HG03060 (cell line): Measurements from ENCODE around the gene ADCK2.
A peak's percentile ranks its signal among the peaks of the same experiment; 100 is the strongest.
"Not testable (repeated sequence)": the region's sequence is repeated elsewhere in the genome, so short reads cannot be mapped to it uniquely, and the experiment has no call there.

Experiments used
- ATAC-seq: cut with Tn5 transposase; IDR thresholded peaks from one replicate; pipeline ENCODE4 v1.9.1; 2021; ENCODE audit warnings: low read depth, moderate number of reproducible peaks; ENCODE audit not compliant: unreplicated experiment

ADCK2 gene

DNA sequence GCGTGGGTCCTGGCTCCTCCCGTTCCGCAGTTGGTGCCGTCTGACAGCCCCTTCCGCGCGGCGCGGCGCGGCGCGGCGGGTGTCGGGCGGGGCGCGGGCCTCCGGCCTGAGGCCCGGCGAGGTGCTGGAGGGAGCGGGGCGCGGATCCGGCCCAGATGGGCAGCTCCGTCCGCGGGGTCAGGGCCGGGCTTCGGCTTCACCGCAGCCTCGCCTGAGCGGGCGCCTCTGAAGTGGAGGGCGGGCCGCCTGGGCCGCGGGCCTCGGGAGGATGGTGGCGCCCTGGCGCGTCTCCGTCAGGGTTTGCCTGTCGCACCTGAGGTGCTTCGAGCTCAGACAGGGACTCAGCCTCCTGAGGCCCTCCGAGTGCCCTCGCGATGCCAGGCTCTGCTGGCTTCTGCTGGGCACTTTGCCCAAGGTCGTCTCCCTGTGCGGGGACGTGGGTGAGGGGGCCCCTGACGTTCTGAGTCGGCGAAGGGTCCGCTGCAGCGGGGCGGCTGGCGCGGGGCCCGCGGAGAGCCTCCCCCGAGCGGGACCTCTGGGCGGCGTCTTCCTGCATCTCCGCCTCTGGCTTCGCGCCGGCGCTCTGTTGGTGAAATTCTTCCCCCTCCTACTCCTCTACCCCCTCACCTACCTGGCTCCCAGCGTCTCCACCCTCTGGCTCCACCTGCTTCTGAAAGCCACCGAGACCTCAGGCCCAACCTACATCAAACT lies 473 bp downstream of the ADCK2 start:
- ATAC-seq = no peak

DNA sequence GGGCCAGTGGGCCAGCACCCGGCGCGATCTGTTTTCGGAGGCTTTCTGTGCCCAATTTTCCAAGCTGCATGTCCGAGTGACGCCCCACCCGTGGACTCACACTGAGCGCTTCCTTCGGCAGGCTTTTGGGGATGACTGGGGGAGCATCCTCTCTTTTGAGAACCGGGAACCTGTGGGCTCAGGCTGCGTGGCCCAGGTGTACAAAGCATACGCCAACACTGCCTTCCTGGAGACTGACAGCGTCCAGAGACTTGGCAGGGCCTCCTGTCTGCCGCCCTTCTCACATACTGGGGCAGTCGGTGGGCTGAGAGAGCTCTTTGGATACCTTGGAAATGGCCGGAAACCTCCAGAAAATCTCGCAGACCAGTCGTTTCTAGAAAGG lies 1.0 kb downstream of the ADCK2 start:
- no peak for ATAC-seq

DNA sequence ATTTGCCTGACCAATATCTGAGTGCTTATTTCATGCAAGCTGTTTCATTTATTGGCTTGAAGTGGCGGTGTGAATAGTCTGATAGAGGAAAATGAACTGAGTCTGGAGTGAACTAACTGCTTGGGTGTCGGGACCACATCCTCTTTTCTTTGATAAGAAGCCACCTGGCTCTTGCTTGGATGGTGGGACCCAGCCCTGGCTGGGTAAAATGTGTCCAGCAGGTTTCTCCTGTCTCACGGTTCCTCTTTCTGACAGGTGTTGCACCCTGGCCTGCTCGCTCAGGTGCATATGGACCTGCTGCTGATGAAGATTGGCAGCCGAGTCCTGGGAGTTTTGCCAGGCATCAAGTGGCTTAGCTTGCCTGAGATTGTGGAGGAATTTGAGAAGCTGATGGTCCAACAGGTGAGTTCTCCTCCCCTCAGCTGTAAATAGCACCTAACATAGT lies 1.6 kb downstream of the ADCK2 start:
- no peak for ATAC-seq

DNA sequence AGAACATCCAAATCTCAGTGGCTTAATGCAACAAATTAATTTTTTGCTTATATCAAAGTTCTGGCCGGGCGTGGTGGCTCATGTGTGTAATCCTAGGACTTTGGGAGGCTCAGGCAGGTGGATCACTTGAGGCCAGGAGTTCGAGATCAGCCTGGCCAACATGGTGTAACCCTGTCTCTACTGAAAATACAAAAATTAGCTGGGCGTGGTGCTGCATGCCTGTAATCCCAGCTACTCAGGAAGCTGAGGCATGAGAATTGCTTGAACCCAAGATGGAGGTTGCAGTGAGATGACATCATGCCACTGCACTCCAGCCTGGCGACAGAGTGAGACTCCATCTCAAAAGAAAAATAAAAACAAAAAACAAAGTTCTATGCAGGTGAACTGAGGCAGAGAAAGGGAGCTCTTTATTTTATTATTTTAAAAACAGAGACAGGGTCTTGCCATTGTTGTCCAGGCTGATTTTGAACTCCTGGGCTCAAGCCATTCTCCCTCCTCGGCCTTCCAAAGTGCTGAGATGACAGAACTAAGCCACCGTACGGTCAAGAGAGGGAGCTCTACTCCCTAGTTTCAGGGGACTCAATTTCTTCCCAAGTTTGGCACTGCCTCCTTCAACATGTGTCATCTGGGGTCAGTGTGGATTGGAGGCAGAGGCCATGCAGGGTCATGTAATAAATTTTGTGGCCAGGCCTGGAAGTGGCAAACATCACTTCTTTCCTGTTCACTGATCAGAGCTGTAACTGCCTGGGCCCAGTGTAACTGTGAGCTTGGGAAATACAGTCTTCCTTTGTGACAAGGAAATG lies 2.4 kb downstream of the ADCK2 start:
- no peak for ATAC-seq

DNA sequence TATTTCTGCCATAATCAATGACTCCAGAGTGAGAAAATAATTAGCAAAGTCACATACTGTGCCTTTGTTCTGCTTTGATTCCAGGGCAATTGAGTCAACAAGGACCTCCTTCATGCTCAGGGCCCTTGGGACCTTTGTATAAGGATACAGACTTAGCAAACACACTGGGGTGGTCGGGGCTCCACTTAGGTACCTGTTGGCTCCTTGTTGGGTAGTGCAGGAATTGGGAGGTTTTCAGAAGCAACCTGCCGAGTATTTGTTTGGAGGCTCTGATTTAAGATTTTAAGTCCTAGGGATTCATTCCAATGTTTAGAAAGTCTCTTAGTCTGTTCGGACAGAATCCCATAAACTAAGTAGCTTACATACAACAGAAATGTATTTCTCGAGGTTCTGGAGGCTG lies 3.0 kb downstream of the ADCK2 start:
- no peak for ATAC-seq

DNA sequence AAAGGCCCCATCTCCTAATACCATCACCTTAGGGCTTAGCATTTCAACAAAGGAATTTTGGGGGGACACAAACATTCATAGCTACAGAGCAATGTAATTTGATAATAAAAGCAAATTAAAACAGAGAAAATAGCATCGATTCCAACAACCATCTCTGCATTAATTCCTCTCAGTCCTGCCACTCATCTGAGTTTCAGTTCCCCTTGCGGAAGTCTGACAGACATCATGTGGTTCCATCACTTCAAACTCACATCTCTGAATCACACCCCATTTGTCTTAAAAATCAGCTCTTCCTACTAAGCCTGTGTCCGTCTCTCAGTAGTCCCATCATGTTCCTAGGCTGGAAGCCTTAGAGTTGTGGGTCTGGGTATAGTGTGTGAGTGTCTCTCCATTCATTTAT lies 3.6 kb downstream of the ADCK2 start:
- peak; percentile 57 for ATAC-seq

DNA sequence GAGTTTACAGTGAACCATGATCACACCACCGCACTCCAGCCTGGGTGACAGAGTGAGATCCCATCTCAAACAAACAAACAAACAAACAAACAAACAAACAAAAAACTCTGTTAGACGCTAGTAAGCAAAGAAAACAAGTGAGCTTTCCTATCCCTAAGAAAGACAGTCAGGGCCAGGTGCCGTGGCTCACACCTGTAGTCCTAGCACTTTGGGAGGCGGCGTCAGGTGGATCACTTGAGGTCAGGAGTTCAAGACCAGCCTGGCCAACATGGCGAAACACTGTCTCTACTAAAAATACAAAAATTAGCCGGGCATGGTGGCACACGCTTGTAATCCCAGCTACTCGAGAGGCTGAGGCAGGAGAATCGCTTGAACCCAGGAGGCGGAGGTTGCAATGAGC lies 4.2 kb downstream of the ADCK2 start:
- ATAC-seq = not testable (repeated sequence)

DNA sequence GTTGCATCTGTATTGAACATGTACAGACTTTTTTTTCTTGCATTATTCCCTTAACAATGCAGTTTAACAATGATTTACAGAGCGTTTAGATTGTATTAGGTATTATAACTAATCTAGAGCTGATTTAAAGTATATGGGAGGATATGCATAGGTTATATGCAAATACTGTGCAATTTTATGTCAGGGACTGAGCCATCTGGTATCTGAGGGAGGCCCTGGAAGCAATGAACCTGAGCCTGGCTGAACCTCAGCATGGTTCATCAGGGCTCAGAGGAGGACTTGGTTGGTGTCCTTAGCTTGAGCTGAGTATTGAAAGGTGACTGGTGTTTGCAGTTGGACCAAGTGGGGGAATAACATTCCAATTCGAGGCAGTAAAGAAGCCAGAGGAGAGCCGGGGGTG lies 4.8 kb downstream of the ADCK2 start:
- no peak for ATAC-seq

DNA sequence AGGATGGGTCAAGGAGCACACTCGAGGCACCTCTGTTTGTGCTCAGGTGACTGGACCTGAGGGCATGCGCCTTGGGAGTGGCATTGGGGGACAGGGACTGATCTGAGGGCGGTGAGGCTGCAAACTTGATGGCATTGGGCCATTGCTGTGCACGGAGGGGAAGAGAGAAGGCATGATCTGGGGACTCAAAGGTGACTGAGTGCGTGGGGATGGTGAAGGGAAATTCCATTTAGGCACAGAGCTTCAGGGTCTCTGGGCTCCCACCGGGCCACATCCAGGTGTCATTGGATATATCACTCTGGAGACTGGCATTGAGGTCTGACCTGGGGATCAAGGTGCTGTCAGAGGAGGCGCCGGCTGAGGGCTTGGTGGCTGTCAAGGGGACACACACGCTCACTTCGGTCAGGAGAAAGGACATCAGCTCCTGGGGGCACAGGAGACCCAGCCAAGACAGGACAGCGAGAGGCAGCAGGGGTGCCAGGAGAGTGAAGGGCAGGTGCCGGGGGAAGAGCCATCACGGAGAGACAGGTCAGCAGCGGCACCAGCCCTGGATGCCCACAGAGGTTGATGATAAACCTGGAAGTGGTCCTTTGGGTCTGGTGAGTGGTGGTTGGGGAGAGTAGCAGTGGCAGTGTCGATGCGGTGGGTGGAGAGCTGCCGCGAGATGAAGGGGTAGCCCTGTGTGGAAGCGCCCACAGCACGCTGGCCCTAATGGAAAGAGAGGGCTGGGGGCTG lies 5.5 kb downstream of the ADCK2 start:
- no peak for ATAC-seq

DNA sequence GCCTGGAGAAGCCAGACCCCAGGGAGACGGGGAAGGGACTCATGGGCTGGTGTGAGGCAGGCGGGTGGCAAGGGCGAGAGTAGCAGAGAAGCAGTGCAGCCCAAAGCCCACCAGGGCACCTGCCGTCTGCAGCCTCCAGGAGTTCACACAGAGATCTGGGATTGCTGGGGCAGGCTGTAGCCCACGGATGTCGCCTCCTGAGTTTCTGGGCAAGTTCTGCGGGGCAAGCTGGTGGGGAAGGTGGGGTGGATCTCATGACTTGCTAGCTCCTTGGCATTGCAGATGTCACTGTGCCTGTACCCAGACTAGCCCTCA lies 6.0 kb downstream of the ADCK2 start:
- no peak for ATAC-seq

DNA sequence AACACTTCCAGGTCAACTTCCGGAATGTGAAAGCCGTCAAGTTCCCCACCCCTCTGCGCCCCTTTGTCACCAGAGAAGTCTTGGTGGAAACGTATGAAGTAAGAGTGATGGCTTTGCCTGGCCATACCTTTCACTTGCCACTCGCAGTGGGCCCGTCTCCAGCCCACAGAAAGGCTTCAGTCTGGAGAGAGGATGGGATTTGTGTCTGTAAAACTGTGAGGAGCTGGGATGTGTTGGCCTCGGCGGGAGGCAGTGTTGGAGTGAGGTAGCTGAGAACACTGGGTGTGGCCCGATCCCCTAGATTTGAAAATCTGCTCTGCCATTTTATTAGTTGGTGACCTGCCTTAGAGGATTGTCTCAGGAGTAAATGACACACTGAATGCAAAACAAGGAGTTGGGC lies 6.4 kb downstream of the ADCK2 start:
- no peak for ATAC-seq

DNA sequence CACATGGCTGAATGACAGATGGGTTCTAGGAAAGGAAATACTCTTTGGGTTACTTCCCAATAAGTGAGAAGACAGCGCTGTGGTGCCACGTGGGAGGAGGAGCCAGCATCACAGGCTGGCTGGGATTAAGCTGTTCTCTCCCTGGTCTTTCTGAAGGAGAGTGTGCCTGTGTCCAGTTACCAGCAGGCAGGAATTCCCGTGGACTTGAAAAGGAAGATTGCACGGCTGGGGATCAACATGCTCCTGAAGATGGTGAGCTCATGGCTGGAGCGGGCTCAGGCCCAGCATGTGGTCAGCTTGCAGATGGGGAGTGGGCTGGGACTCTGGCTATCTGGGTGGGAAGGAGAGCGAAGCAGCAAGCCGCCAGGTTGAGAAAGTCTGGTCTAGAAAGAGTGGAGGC lies 8.1 kb downstream of the ADCK2 start:
- ATAC-seq = no peak

DNA sequence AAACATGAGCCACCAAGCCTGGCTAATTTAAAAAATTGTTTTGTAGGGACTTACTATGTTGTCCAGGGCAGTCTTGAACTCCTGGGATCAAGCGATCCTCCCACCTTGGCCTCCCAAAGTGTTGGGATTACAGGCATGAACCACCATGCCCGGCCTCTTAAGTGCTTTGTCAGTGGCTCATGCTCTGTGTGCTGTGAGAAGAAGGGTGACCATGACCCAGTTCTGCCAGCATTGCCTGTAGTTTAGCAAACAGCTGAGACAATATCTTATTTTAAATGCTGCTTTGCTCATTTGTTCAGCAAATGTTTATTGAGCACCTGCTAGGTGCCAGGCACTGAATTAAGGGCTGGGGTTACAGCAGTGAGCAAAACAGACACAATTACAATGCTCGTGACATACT lies 9.0 kb downstream of the ADCK2 start:
- no peak for ATAC-seq

DNA sequence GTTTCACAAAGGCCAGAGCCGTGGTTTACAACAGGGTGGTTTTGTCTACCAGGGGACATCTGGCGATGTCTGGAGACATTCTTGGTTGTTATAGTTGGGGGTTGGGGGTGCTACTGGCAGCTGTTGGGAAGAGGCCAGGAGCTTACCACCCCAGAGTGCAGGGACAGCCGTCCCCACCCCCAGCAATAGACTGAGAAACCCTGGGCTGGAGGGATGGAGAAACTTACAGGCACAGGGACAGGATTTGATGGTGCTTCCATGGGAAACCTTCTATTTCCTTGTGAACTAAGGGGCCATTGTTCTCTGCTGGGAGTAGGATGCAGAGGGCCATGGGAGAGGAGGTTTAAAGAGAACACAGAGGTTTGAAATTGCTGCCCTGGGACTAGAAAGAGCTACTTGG lies 10.9 kb downstream of the ADCK2 start:
- ATAC-seq = no peak

DNA sequence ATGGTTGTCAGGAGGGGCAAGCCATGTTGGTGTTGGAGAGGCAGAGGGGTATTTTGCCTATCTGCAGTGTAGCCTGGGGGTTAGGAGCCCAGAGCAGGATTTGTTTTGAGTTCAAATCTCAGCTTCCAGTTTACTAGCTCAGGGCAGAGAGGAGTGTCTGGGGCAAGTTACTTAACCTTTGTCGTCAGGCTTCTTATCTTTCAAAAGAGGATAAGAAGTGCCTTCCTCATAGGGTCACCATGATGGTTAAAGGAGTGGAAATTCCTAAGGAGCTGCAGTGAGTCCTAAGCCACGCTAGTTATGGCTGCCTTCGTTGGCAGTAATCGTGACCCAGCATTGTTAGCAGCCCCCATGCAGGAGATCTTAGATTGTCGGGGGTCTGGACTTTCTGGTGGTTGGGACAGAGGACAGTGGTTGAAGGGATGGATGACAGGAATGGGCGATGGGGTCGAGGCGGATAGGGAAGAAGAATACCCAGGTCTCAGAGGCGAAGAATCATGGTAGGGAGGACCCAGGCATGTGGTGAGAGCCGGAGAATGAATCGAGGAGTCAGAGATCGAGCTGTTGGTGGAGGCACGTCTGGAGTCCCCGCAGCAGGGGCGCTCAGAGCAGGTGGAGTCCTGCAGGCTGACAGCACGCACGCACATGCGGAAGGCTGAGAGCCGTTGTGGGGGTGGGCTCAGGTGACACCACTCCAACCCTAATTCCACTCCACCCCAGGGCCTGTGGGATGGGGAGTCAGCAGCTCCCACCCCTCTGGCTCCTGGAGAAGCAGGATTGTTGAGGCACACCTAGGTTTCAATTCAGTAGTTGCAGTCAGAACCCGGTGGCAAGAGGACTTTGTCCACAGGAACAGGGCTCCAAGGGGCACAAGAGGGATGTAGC lies 11.6 kb downstream of the ADCK2 start:
- no peak for ATAC-seq

DNA sequence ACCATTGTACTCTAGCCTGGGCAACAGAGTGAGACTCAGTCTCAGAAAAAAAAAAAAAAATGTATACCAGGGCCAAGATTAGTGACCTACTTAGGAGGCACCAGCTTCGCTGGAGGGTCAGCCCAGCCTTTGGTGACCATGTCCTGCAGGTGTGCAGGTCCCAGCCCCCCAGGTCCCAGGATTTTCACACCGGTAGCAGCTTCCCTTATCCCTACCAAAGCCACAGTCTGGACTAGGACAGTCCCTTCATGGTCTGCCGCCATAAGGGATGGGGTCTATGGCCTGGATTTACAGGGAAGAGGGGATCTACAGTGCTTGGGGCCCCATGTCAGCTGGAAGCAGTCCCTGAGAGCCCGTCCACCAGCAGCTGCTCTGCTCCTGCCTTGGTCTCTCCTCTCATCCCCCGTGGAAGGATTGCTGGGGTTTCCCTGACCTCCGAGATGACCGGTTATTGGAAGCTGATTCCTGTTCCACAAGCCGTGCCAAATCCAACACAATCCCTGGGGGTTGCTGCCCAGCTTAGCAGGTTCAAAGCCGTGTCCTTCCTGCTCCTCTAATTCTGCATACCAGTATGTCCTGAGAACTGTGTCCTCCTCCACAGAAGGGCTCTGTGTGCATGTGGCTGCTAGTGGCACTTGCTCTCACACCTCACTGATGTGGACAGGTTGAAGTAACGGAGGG lies 12.8 kb downstream of the ADCK2 start:
- no peak for ATAC-seq

DNA sequence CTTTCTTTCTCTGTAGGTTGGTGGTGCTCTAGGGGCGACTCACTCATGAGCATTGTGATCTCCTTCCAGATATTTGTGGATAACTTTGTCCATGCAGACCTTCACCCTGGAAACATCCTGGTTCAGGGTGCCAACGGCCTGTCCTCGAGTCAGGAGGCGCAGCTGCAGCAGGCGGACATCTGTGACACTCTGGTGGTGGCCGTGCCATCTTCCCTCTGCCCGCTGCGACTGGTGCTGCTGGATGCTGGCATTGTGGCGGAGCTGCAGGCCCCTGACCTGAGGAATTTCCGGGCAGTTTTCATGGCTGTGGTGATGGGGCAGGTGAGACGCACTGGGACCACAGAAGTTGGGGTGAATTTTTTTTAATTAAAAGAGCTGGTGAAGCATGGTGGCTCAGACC lies 14.2 kb downstream of the ADCK2 start:
- no peak for ATAC-seq

DNA sequence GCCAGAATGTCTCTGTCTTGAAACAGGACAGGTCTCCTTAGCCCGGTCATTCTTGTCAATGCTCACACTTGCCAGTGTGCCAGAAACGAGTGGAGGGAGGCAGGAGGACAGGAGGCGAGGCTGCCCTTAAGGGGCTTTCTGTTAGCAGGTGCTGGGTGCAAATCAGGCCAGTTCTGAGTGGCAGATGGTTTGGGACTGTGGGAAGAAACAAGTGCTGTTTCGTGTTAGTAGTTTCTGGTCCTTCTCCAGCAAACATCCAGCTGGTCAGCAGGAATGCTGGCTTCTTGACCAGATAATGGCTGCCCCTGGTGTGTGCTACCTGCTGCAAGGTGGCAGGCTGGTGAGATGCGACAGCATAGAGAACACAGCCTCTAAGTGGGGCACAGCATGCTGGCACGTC lies 15.6 kb downstream of the ADCK2 start:
- no peak for ATAC-seq

DNA sequence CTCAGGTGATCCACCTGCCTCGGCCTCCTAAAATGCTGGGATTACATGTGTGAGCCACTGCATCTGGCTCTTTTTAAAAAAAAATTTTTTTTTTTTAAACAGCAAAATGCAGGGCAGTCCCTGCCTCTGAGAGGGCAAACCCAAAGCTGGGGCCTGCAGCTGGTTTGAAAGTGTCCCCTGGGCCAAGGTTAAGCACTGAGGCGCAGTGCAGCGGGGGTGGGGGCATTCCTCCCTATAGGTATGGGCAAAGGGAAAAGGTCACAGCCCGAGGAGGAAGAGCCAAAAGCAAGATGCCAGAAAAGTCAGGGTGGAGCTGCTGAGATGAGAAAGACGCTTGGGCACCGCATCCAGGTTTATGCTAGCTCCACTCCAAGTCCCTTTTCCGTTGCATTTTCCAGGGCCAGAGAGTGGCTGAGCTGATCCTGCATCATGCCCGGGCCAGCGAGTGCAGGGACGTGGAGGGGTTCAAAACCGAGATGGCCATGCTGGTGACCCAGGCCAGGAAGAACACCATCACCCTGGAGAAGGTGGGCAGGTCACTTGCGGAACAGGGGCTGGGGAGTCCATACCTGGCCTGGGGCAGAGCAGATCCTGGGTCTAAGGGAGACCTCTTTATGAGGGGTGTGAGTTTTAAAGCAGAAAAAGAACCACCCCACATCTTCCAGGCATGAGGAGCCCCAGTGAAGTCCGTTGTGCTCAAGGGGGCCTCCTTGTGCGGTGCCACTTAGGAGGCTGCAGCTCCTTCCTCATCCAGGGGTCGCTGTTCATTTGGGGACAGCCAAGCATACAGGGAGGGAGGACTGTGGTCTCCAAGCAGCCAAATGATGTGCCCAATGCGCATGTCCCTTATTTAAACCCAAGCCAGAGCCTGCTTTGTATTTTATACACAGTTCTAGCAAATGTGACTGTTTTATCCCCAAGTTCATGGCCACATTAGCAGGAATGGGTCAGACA lies 16.7 kb downstream of the ADCK2 start:
- no peak for ATAC-seq
